ENCODE data around the gene C12orf56. TPM values are rescaled to one million over a fixed set of nuclear protein-coding genes. Genes with fewer than 3 reads are reported as not detected.
"Not testable (repeated sequence)": the region's sequence is repeated elsewhere in the genome, so short reads cannot be mapped to it uniquely, and the experiment has no call there.

Gene C12orf56
- total and polyA plus RNA-seq, 4 donors = 0.25 TPM; not detected in 3

GRCh38 chr12:64222009-64222765, 168.4 kb downstream of the C12orf56 start, which contains the start of gene KICS2:
KICS2 (minus strand) TSS chr12:64222296; CDS start chr12:64222237, 59 bp downstream.
- Histone ChIP-seq H3K4me1 (ENCODE audit: control insufficient read depth in 1 of 2, insufficient read depth in 2 of 2, low read length in 2 of 2) (peaks cover 0 to 2% of the 10 kb centered on the region in 2 donors), H3K36me3 (ENCODE audit: control insufficient read depth in 1 of 2, insufficient read depth in 2 of 2, low read length in 1 of 2) (no peaks in the 10 kb centered on the region), H3K9me3 (ENCODE audit: control insufficient read depth, low read length) (no peaks in the 10 kb centered on the region), H3K27ac (ENCODE audit: low read depth in 1 of 2, low read length in 2 of 2) (peak within 1 kb of the TSS; percentile 65 to 91), H3K4me3 (ENCODE audit: low read length in 2 of 2) (peak within 1 kb of the TSS; percentile 80 to 89), H3K27me3 (ENCODE audit: control insufficient read depth in 1 of 2, insufficient read depth in 2 of 2, low read length in 1 of 2) (no peaks in the 10 kb centered on the region)
- 0% methylated on average over 56 of the region's 56 CpGs for WGBS, 2 donors
- intact Hi-C loops (cut with DNase I) = loop anchor here (1.0 to 10.0 kb wide), 3 partner anchors 40 to 378 kb away; partner anchors contain the start of gene SRGAP1 (in 2 of the 2)
- ATAC-seq (ENCODE audit: low FRiP score) = peak; percentile 100
- peak; percentile 96 to 97 for DNase-seq

- Histone ChIP-seq H3K9me3 (ENCODE audit: control insufficient read depth, low read length) (no peaks in the 10 kb centered on the region), H3K4me3 (ENCODE audit: low read length in 2 of 2) (peak overlapping the region; percentile 80 to 89), H3K36me3 (ENCODE audit: control insufficient read depth in 1 of 2, insufficient read depth in 2 of 2, low read length in 1 of 2) (no peaks in the 10 kb centered on the region), H3K27ac (ENCODE audit: low read depth in 1 of 2, low read length in 2 of 2) (peak overlapping the region; percentile 65 to 91), H3K27me3 (ENCODE audit: control insufficient read depth in 1 of 2, insufficient read depth in 2 of 2, low read length in 1 of 2) (no peaks in the 10 kb centered on the region), H3K4me1 (ENCODE audit: control insufficient read depth in 1 of 2, insufficient read depth in 2 of 2, low read length in 2 of 2) (peaks cover 0 to 2% of the 10 kb centered on the region in 2 donors)
- 0% methylated on average over 16 of the region's 16 CpGs for WGBS, 2 donors
- DNase-seq = peak; percentile 90 to 96
- intact Hi-C loops (cut with DNase I) = loop anchor here (1.0 to 10.0 kb wide), 3 partner anchors 39 to 377 kb away; partner anchors contain the start of gene SRGAP1 (in 2 of the 2)
- ATAC-seq (ENCODE audit: low FRiP score) = peak; percentile 91
Measured at GRCh38 chr12:64221651-64222008, 168.9 kb downstream of the C12orf56 start.

- WGBS, 2 donors = 95 to 96% methylated on average over 3 of the region's 3 CpGs
- intact Hi-C loops (cut with DNase I) = loop anchor here (5.0 to 10.0 kb wide), 2 partner anchors 38 to 375 kb away; partner anchors contain the start of gene SRGAP1 (in 1 of the 2)
- peaks cover 0 to 2% of the 10 kb centered on the region in 2 donors for H3K4me1 ChIP-seq (ENCODE audit: control insufficient read depth in 1 of 2, insufficient read depth in 2 of 2, low read length in 2 of 2)
- DNase-seq (no peak), ATAC-seq (ENCODE audit: low FRiP score) (no peak)
- H3K27ac ChIP-seq (ENCODE audit: low read depth in 1 of 2, low read length in 2 of 2) = no peak overlapping the region
- H3K27me3 ChIP-seq (ENCODE audit: control insufficient read depth in 1 of 2, insufficient read depth in 2 of 2, low read length in 1 of 2) = no peaks in the 10 kb centered on the region
- no peaks in the 10 kb centered on the region for H3K9me3 ChIP-seq (ENCODE audit: control insufficient read depth, low read length)
- no peak overlapping the region for H3K4me3 ChIP-seq (ENCODE audit: low read length in 2 of 2)
- no peaks in the 10 kb centered on the region for H3K36me3 ChIP-seq (ENCODE audit: control insufficient read depth in 1 of 2, insufficient read depth in 2 of 2, low read length in 1 of 2)
Measured at GRCh38 chr12:64220046-64220445, 170.5 kb downstream of the C12orf56 start.

- H3K27ac ChIP-seq (ENCODE audit: low read depth in 1 of 2, low read length in 2 of 2) = no peak overlapping the region
- no peak for ATAC-seq (ENCODE audit: low FRiP score)
- no peak for DNase-seq
- no peaks in the 10 kb centered on the region for H3K36me3 ChIP-seq (ENCODE audit: control insufficient read depth in 1 of 2, insufficient read depth in 2 of 2, low read length in 1 of 2)
- intact Hi-C loops (cut with DNase I) = no loop called here
- no peaks in the 10 kb centered on the region for H3K9me3 ChIP-seq (ENCODE audit: control insufficient read depth, low read length)
- H3K27me3 ChIP-seq (ENCODE audit: control insufficient read depth in 1 of 2, insufficient read depth in 2 of 2, low read length in 1 of 2) = no peaks in the 10 kb centered on the region
- no peak overlapping the region for H3K4me3 ChIP-seq (ENCODE audit: low read length in 2 of 2)
- 68 to 75% methylated on average over 2 of the region's 2 CpGs for WGBS, 2 donors
- H3K4me1 ChIP-seq (ENCODE audit: control insufficient read depth in 1 of 2, insufficient read depth in 2 of 2, low read length in 2 of 2) = peaks cover 0 to 2% of the 10 kb centered on the region in 2 donors
Measured at GRCh38 chr12:64219145-64219544, 171.4 kb downstream of the C12orf56 start.

GRCh38 chr12:64218597-64218996, 172.0 kb downstream of the C12orf56 start:
- Histone ChIP-seq H3K4me3 (ENCODE audit: low read length in 2 of 2) (no peak overlapping the region), H3K27me3 (ENCODE audit: control insufficient read depth in 1 of 2, insufficient read depth in 2 of 2, low read length in 1 of 2) (no peaks in the 10 kb centered on the region), H3K36me3 (ENCODE audit: control insufficient read depth in 1 of 2, insufficient read depth in 2 of 2, low read length in 1 of 2) (no peaks in the 10 kb centered on the region), H3K27ac (ENCODE audit: low read depth in 1 of 2, low read length in 2 of 2) (no peak overlapping the region), H3K4me1 (ENCODE audit: control insufficient read depth in 1 of 2, insufficient read depth in 2 of 2, low read length in 2 of 2) (peaks cover 0 to 2% of the 10 kb centered on the region in 2 donors), H3K9me3 (ENCODE audit: control insufficient read depth, low read length) (no peaks in the 10 kb centered on the region)
- no peak for DNase-seq
- 88% methylated on average over 5 of the region's 5 CpGs for WGBS, 2 donors
- no peak for ATAC-seq (ENCODE audit: low FRiP score)
- intact Hi-C loops (cut with DNase I) = no loop called here

- H3K9me3 ChIP-seq (ENCODE audit: control insufficient read depth, low read length); H3K27me3 ChIP-seq (ENCODE audit: control insufficient read depth in 1 of 2, insufficient read depth in 2 of 2, low read length in 1 of 2); DNase-seq; H3K4me1 ChIP-seq (ENCODE audit: control insufficient read depth in 1 of 2, insufficient read depth in 2 of 2, low read length in 2 of 2); H3K27ac ChIP-seq (ENCODE audit: low read depth in 1 of 2, low read length in 2 of 2); H3K36me3 ChIP-seq (ENCODE audit: control insufficient read depth in 1 of 2, insufficient read depth in 2 of 2, low read length in 1 of 2); intact Hi-C loops (cut with DNase I); H3K4me3 ChIP-seq (ENCODE audit: low read length in 2 of 2); ATAC-seq (ENCODE audit: low FRiP score): not testable (repeated sequence)
- 96 to 97% methylated on average over 7 of the region's 7 CpGs for WGBS, 2 donors
Measured at GRCh38 chr12:64217643-64218042, 172.9 kb downstream of the C12orf56 start.

GRCh38 chr12:64216239-64216638, 174.3 kb downstream of the C12orf56 start:
- Histone ChIP-seq H3K27me3 (ENCODE audit: control insufficient read depth in 1 of 2, insufficient read depth in 2 of 2, low read length in 1 of 2) (no peaks in the 10 kb centered on the region), H3K4me1 (ENCODE audit: control insufficient read depth in 1 of 2, insufficient read depth in 2 of 2, low read length in 2 of 2) (peaks cover 0 to 2% of the 10 kb centered on the region in 2 donors), H3K27ac (ENCODE audit: low read depth in 1 of 2, low read length in 2 of 2) (no peak overlapping the region), H3K9me3 (ENCODE audit: control insufficient read depth, low read length) (no peaks in the 10 kb centered on the region), H3K36me3 (ENCODE audit: control insufficient read depth in 1 of 2, insufficient read depth in 2 of 2, low read length in 1 of 2) (no peaks in the 10 kb centered on the region), H3K4me3 (ENCODE audit: low read length in 2 of 2) (no peak overlapping the region)
- intact Hi-C loops (cut with DNase I) = no loop called here
- ATAC-seq (ENCODE audit: low FRiP score) (no peak), DNase-seq (no peak)
